ENCODE results near the gene THSD7A.

THSD7A gene

DNA sequence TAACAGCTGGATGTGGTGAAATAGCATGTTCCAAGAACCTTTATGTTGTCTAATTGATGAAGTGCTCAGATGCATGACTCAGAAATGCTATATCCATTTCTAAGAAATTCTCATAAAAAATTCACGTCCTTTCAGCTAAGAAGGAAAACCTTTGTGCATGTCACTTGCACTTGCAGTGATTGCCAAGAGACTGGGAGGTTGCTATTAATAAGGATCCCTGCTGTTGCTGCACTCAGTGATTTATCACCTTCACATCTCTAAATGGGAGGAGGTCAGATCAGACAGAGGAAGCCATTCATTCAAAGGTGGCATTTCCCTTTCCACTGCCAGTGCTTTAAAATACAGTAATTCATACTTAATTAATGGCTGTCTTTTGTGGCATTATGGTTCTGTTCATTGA lies 89.5 kb downstream of the THSD7A start:
- no peaks in the 10 kb centered on the region for H3K4me1 Mint-ChIP-seq
- DNase-seq (ENCODE audit: low spot score in 2 of 2), result no peak
- ATAC-seq (replicated peaks; ENCODE audit: extremely low read depth, poor library complexity, severe bottlenecking), result no peak
- H3K36me3 Mint-ChIP-seq (ENCODE audit: insufficient read depth), result no peaks in the 10 kb centered on the region
- H3K9me3 Mint-ChIP-seq, result peaks cover 20% of the 10 kb centered on the region
- no peaks in the 10 kb centered on the region for H3K27me3 Mint-ChIP-seq
- no peak overlapping the region for H3K4me3 Mint-ChIP-seq
- H3K27ac Mint-ChIP-seq (ENCODE audit: low read depth), result no peak overlapping the region

DNA sequence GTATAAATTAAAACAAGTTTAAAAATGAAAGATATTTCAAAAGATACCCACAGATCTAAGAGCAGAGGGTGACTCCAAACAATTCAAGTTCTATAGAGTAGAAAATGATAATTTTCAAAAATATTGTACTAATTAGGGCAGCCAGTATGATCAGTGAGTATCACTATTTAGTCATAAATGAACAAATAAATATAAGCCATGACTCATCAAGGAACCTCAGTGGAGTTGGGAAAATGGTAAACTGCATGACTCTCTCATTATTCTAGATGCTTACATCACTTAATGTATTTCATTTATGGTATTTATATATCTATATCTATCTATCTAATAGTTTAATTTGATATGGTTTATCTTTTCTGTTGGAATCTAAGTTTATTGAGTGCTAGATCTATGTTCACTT lies 94.3 kb downstream of the THSD7A start:
- DNase-seq (ENCODE audit: low spot score in 2 of 2), result no peak
- Mint-ChIP-seq H3K4me3 (no peak overlapping the region), H3K4me1 (no peaks in the 10 kb centered on the region), H3K27me3 (no peaks in the 10 kb centered on the region), H3K9me3 (peaks cover 25% of the 10 kb centered on the region), H3K27ac (ENCODE audit: low read depth) (no peak overlapping the region), H3K36me3 (ENCODE audit: insufficient read depth) (no peaks in the 10 kb centered on the region)
- no peak for ATAC-seq (replicated peaks; ENCODE audit: extremely low read depth, poor library complexity, severe bottlenecking)

DNA sequence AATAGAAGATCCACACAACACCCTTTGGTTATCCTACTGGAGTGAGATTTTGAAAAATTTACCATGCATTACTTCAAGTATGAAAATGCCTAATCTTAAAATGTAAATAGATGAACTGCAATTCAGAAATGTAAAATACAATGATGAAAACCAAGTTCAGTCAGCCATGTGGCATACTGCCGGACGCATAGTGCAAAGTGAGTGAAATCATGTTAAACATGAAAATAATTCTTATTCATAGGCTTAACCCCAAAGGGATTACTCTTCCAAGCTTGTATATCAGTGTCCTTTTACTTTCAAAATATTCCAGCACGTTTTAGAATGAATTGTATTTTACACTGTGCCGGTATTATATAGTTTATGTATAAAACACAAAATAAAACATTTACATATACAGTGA lies 99.8 kb downstream of the THSD7A start:
- H3K4me1 Mint-ChIP-seq, result no peaks in the 10 kb centered on the region
- no peak for DNase-seq (ENCODE audit: low spot score in 2 of 2)
- no peaks in the 10 kb centered on the region for H3K27me3 Mint-ChIP-seq
- no peak overlapping the region for H3K27ac Mint-ChIP-seq (ENCODE audit: low read depth)
- no peaks in the 10 kb centered on the region for H3K36me3 Mint-ChIP-seq (ENCODE audit: insufficient read depth)
- no peak for ATAC-seq (replicated peaks; ENCODE audit: extremely low read depth, poor library complexity, severe bottlenecking)
- H3K4me3 Mint-ChIP-seq, result no peak overlapping the region
- peaks cover 6% of the 10 kb centered on the region for H3K9me3 Mint-ChIP-seq

DNA sequence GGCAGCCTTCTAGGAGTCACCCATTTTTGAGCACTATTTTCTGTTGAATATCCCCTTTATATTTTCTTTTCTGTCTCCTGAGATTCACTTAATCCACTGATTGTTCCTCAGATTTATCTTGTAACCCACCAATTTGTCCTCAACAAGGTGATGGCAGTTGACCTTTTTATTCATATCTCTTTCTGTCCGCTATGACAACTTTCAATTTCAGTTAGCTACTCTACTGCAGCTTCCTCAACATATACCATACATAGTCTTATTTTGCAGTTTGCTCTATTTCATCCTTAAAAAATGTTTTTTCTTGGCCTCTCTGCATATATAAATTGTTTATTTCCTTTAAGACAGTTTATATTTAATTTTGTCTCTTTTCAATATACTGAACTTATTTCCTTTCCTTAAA lies 101.3 kb downstream of the THSD7A start:
- DNase-seq (ENCODE audit: low spot score in 2 of 2), result no peak
- no peak for ATAC-seq (replicated peaks; ENCODE audit: extremely low read depth, poor library complexity, severe bottlenecking)
- H3K27me3 Mint-ChIP-seq, result no peaks in the 10 kb centered on the region
- H3K4me3 Mint-ChIP-seq, result no peak overlapping the region
- no peaks in the 10 kb centered on the region for H3K9me3 Mint-ChIP-seq
- H3K36me3 Mint-ChIP-seq (ENCODE audit: insufficient read depth), result no peaks in the 10 kb centered on the region
- H3K27ac Mint-ChIP-seq (ENCODE audit: low read depth), result no peak overlapping the region
- no peaks in the 10 kb centered on the region for H3K4me1 Mint-ChIP-seq

DNA sequence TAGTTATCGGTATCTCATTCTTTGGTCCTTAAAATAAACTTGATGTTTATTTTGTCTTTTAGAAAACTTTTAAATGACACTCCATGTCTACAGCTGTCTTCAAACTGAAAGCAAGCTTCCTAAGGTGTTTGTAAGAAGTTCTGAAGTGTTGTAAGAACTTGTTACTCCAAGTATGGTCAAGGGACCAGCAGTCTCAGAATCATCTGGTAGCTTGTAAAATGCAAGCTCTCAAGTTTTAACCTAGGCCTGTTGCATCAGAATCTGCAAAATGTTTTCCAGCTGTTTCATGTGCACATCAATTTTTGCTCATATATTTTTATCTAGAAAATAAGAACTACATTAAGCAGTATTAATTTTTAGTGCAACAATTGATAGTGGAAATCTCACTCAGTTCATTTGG lies 104.1 kb downstream of the THSD7A start:
- Mint-ChIP-seq H3K9me3 (no peaks in the 10 kb centered on the region), H3K36me3 (ENCODE audit: insufficient read depth) (no peaks in the 10 kb centered on the region), H3K27me3 (no peaks in the 10 kb centered on the region), H3K27ac (ENCODE audit: low read depth) (no peak overlapping the region), H3K4me3 (no peak overlapping the region), H3K4me1 (no peaks in the 10 kb centered on the region)
- ATAC-seq (replicated peaks; ENCODE audit: extremely low read depth, poor library complexity, severe bottlenecking), result no peak
- DNase-seq (ENCODE audit: low spot score in 2 of 2), result no peak

DNA sequence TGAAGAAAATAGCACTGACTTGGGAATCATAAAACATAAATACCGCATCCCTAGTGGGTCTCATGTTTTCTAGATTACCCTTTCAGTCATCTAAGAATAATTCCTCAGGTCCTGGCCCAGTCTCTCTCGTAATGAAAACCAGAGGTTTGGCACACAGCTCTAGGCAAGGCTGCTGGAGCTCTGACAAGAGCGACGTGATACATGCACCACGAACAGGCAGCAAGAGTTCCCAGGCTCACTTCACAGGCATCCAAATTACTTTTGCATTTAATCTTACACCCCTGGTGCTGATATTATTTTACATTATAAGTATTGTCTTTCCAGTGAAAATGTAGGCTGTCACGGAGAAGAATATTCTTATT lies 105.2 kb downstream of the THSD7A start:
- no peak for ATAC-seq (replicated peaks; ENCODE audit: extremely low read depth, poor library complexity, severe bottlenecking)
- Mint-ChIP-seq H3K27me3 (no peaks in the 10 kb centered on the region), H3K36me3 (ENCODE audit: insufficient read depth) (no peaks in the 10 kb centered on the region), H3K4me1 (no peaks in the 10 kb centered on the region), H3K27ac (ENCODE audit: low read depth) (no peak overlapping the region), H3K9me3 (no peaks in the 10 kb centered on the region), H3K4me3 (no peak overlapping the region)
- DNase-seq (ENCODE audit: low spot score in 2 of 2), result no peak

DNA sequence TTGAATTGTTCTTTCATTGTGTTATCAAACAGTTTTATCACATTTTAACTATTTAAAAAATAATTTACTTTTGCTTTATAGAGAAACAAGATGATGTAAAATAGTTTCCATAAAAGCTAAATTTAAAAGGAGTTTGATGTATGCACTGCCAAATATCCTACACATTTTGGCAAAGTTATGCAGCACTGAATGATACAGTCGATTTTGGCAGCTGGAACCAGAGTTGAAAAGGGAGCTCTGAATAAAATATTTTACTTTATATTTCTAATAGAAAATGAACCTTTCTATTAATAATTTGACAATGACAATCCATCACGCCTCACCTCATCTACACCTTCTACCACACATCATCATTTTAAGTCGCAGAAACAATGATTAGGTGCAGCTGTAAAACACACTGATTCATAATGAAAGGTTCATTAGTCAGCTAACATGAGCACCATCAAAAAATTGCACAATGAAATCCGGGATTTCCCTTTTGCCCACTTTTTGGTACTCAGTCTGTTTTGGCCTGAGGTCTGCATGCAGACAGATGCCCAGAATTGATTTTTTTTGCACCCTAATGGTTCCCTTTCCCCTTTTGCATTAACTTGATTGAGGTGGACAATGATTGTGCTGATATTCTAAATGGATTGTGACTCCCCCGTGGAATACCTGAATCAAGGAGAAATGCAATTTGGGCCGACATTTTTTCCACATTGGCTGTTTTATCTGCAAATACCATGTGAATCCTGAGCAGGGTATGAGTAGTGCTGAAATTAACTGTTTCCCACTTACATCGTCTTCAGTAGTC lies 105.8 kb downstream of the THSD7A start:
- Mint-ChIP-seq H3K4me1 (no peaks in the 10 kb centered on the region), H3K27me3 (no peaks in the 10 kb centered on the region), H3K9me3 (no peaks in the 10 kb centered on the region), H3K27ac (ENCODE audit: low read depth) (no peak overlapping the region), H3K4me3 (no peak overlapping the region), H3K36me3 (ENCODE audit: insufficient read depth) (no peaks in the 10 kb centered on the region)
- ATAC-seq (replicated peaks; ENCODE audit: extremely low read depth, poor library complexity, severe bottlenecking) (no peak), DNase-seq (ENCODE audit: low spot score in 2 of 2) (no peak)

DNA sequence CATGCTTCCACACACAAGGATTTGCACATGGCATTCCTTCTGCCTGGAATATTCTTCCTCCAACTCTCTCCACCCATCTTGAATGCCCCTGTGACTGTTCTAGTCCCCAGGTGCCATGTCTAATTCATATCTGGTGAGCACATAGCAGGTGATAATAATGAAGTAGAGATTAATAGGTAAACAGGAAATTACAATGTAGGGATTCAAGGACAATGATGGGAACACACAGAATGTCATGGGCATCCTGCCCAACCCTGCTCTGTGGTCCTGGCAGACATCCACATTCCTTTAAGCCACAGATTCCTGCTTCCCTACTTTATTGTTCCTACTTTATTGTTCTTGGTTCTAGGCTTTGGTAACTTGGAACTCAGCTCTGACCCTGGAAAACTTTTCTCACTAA lies 115.8 kb downstream of the THSD7A start:
- H3K36me3 Mint-ChIP-seq (ENCODE audit: insufficient read depth), result no peaks in the 10 kb centered on the region
- DNase-seq (ENCODE audit: low spot score in 2 of 2), result no peak
- no peak overlapping the region for H3K4me3 Mint-ChIP-seq
- H3K27me3 Mint-ChIP-seq, result no peaks in the 10 kb centered on the region
- H3K9me3 Mint-ChIP-seq, result peaks cover 20% of the 10 kb centered on the region
- ATAC-seq (replicated peaks; ENCODE audit: extremely low read depth, poor library complexity, severe bottlenecking), result no peak
- H3K27ac Mint-ChIP-seq (ENCODE audit: low read depth), result no peak overlapping the region
- H3K4me1 Mint-ChIP-seq, result no peaks in the 10 kb centered on the region

DNA sequence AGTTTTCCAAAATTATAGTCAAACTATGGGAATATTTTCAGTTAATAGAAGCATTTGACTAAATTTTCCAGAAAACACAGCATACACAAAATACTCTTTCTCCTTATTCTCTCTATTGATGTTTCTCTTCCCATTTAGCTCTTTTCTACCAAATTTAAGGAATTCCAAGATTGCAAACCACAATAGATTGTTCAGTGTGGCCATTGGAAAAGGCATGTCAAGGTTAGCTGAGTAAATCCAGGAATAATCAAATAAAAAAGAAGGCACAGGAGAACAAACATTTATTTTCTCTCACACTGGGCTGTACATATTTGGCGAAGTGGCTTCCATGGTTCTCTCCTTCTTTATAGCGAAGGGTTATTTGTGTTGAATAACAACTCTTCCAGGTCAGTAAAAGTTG lies 117.3 kb downstream of the THSD7A start:
- no peak for ATAC-seq (replicated peaks; ENCODE audit: extremely low read depth, poor library complexity, severe bottlenecking)
- Mint-ChIP-seq H3K4me3 (no peak overlapping the region), H3K9me3 (peaks cover 20% of the 10 kb centered on the region), H3K4me1 (no peaks in the 10 kb centered on the region), H3K36me3 (ENCODE audit: insufficient read depth) (no peaks in the 10 kb centered on the region), H3K27me3 (no peaks in the 10 kb centered on the region), H3K27ac (ENCODE audit: low read depth) (no peak overlapping the region)
- no peak for DNase-seq (ENCODE audit: low spot score in 2 of 2)

DNA sequence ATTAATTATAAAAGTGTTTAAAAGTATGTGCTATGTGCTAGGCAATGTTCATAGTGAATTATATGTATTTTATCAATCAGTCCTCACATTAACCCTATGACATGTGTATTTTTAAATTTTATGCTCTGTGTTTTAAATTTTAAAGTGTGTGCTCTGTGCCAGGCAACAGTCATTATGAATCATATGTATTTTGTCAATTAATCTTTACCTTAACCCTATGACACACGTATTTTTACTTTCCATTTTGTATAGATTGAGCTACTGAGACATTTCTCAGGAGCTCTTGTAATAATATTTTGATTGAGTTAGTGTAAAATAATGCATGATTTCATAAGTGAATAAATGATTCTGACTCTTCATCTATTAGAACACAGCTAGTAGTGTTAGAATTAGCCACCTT lies 117.8 kb downstream of the THSD7A start:
- H3K36me3 Mint-ChIP-seq (ENCODE audit: insufficient read depth), result no peaks in the 10 kb centered on the region
- no peak for ATAC-seq (replicated peaks; ENCODE audit: extremely low read depth, poor library complexity, severe bottlenecking)
- DNase-seq (ENCODE audit: low spot score in 2 of 2), result no peak
- H3K4me1 Mint-ChIP-seq, result no peaks in the 10 kb centered on the region
- no peak overlapping the region for H3K27ac Mint-ChIP-seq (ENCODE audit: low read depth)
- H3K4me3 Mint-ChIP-seq, result no peak overlapping the region
- no peaks in the 10 kb centered on the region for H3K27me3 Mint-ChIP-seq
- peaks cover 20% of the 10 kb centered on the region for H3K9me3 Mint-ChIP-seq

DNA sequence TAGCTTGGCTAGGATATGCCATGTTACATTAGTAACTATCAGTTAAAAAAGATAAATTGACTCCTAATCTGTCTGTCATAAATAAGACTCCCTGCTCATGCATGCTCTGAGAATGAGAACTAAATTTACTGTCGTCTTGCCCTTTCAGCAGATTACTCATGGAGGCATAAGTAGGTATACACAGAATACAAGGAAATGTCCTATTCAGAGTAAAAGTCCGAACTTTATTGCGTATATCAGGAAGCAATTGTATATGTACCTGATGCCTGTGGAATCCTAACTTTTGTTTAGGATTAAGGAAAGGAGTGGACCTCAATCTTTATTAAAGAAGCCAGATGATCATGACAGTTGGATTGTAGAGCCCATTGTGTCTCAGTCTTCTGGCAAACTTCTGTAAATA lies 118.6 kb downstream of the THSD7A start:
- peaks cover 20% of the 10 kb centered on the region for H3K9me3 Mint-ChIP-seq
- no peaks in the 10 kb centered on the region for H3K27me3 Mint-ChIP-seq
- no peaks in the 10 kb centered on the region for H3K36me3 Mint-ChIP-seq (ENCODE audit: insufficient read depth)
- DNase-seq (ENCODE audit: low spot score in 2 of 2), result no peak
- H3K4me3 Mint-ChIP-seq, result no peak overlapping the region
- no peak for ATAC-seq (replicated peaks; ENCODE audit: extremely low read depth, poor library complexity, severe bottlenecking)
- H3K27ac Mint-ChIP-seq (ENCODE audit: low read depth), result no peak overlapping the region
- no peaks in the 10 kb centered on the region for H3K4me1 Mint-ChIP-seq

DNA sequence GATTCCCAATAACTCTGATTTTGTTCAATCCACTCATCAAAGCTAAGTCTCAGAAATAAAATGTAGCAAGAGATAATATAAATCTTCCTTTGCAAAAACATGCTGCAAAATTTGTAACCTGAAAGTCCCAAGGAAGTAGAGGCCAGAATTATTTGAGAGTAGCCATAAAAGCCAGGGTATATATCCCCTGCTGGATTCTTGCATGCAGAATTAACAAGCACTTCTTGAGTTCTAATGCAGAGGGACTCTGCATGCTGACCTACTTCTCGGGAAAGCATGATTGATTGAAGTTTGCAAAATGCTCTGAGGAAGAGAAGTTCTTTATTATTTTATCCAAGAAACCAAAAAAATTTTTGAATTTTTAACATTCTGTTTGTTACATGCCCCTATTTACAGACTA lies 121.6 kb downstream of the THSD7A start:
- no peaks in the 10 kb centered on the region for H3K4me1 Mint-ChIP-seq
- no peaks in the 10 kb centered on the region for H3K36me3 Mint-ChIP-seq (ENCODE audit: insufficient read depth)
- H3K27me3 Mint-ChIP-seq, result no peaks in the 10 kb centered on the region
- H3K27ac Mint-ChIP-seq (ENCODE audit: low read depth), result no peak overlapping the region
- DNase-seq (ENCODE audit: low spot score in 2 of 2), result no peak
- no peak overlapping the region for H3K4me3 Mint-ChIP-seq
- no peaks in the 10 kb centered on the region for H3K9me3 Mint-ChIP-seq
- ATAC-seq (replicated peaks; ENCODE audit: extremely low read depth, poor library complexity, severe bottlenecking), result no peak

DNA sequence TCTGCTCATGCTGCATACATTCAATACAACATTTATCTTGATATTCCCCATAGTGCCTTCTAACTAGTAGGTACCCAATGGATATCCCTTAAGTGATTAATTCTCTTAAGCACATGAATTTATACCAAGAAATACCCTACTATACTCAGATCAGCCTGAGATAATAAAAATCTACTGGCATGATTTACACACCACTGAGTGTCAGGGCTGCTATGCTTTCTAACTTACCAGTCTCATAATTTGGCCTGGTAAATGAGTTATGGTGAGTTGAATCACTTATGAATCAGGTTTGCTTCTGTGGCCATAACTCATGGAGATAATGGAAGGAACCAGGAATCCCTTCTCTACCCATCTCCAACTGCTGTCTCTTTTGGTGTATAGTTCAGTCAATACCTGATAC lies 122.8 kb downstream of the THSD7A start:
- no peaks in the 10 kb centered on the region for H3K4me1 Mint-ChIP-seq
- H3K27me3 Mint-ChIP-seq, result no peaks in the 10 kb centered on the region
- DNase-seq (ENCODE audit: low spot score in 2 of 2), result no peak
- no peak overlapping the region for H3K4me3 Mint-ChIP-seq
- H3K36me3 Mint-ChIP-seq (ENCODE audit: insufficient read depth), result no peaks in the 10 kb centered on the region
- no peak for ATAC-seq (replicated peaks; ENCODE audit: extremely low read depth, poor library complexity, severe bottlenecking)
- no peak overlapping the region for H3K27ac Mint-ChIP-seq (ENCODE audit: low read depth)
- H3K9me3 Mint-ChIP-seq, result no peaks in the 10 kb centered on the region
